Smooth muscle cell (in vitro differentiated cells): Measurements from ENCODE around the gene GPR137B. TPM values are rescaled to one million over a fixed set of nuclear protein-coding genes. Genes with fewer than 3 reads are reported as not detected.

Experiments
- DNase-seq: peaks from one replicate; lab custom pipeline; 2025; ENCODE audit not compliant: unreplicated experiment; lab: John Stamatoyannopoulos, UW
- H2AFZ ChIP-seq: fragments of 200-600 bp; sonication (generic); 2 replicates; pipeline ENCODE4 v1.6.0; 2016; ENCODE audit warnings: antibody characterized with exemption, low read depth, mild to moderate bottlenecking
- H3F3A ChIP-seq: fragments of 200-600 bp; sonication (generic); 2 replicates; pipeline ENCODE4 v1.6.0; 2017; ENCODE audit warnings: antibody characterized with exemption, low read depth
- H3K27ac ChIP-seq: fragments of 200-600 bp; sonication (generic); 2 replicates; pipeline ENCODE4 v1.5.1; 2016; ENCODE audit warnings: low read depth, mild to moderate bottlenecking
- H3K27me3 ChIP-seq: fragments of 200-600 bp; sonication (generic); 2 replicates; pipeline ENCODE4 v1.6.1; 2016; ENCODE audit warnings: low read depth, mild to moderate bottlenecking
- H3K36me3 ChIP-seq: fragments of 200-600 bp; sonication (generic); 2 replicates; pipeline ENCODE4 v1.5.1; 2016; ENCODE audit warnings: low read depth
- H3K4me1 ChIP-seq: fragments of 200-600 bp; sonication (generic); 2 replicates; pipeline ENCODE4 v1.5.1; 2016; ENCODE audit warnings: low read depth
- H3K4me2 ChIP-seq: fragments of 200-600 bp; sonication (generic); 2 replicates; pipeline ENCODE4 v1.6.0; 2016; ENCODE audit warnings: mild to moderate bottlenecking
- H3K4me3 ChIP-seq: fragments of 200-600 bp; sonication (generic); 2 replicates; pipeline ENCODE4 v1.5.1; 2016; ENCODE audit warnings: mild to moderate bottlenecking
- H3K79me2 ChIP-seq: fragments of 200-600 bp; sonication (generic); 2 replicates; pipeline ENCODE4 v1.6.0; 2016; ENCODE audit warnings: low read depth, mild to moderate bottlenecking
- H3K9ac ChIP-seq: fragments of 200-600 bp; sonication (generic); 2 replicates; pipeline ENCODE4 v1.6.0; 2016; ENCODE audit warnings: low read depth
- H3K9me3 ChIP-seq: fragments of 200-600 bp; sonication (generic); replicated peaks from 2 replicates; pipeline ENCODE4 v1.5.1; 2016; ENCODE audit warnings: low read depth
- H4K20me1 ChIP-seq: fragments of 200-600 bp; sonication (generic); 2 replicates; pipeline ENCODE4 v1.6.0; 2016; ENCODE audit warnings: low read depth
- CTCF ChIP-seq: fragments of 200-600 bp; sonication (generic); IDR thresholded peaks from 2 replicates; pipeline ENCODE4 v1.5.1; 2017; ENCODE audit warnings: borderline replicate concordance, mild to moderate bottlenecking, antibody characterized with exemption; ENCODE audit not compliant: insufficient read depth, poor library complexity, severe bottlenecking
- WGBS: methylation state at CpG from one replicate; pipeline ENCODE4 v1.1.7; 2016; ENCODE audit warnings: low lambda C conversion rate; 5-methylcytosine and 5-hydroxymethylcytosine counted together
- polyA plus RNA-seq: library from polyadenylated mRNA; unstranded; fragments of >200 nt; fragmentation: Nextera tagmentation; extraction: Ambion mirVana; gene quantifications from 2 replicates; pipeline ENCODE4 v1.2.1, GENCODE V29; 2016
- total RNA-seq: library from RNA; depleted of rRNA; stranded (reverse); fragments of >200 nt; gene quantifications from 2 replicates; pipeline ENCODE4 v1.2.3, GENCODE V29; 2014

The GPR137B gene
- total and polyA plus RNA-seq, 2 experiments from 2014 or later, result 16.2 to 17.7 TPM

GRCh38 chr1:236211815-236212214 lies 69.5 kb downstream of the GPR137B start:
- TF ChIP-seq CTCF, result no peak
- Histone ChIP-seq H4K20me1 (no peaks in the 10 kb centered on the region), H3K9ac (no peak overlapping the region), H3K9me3 (no peaks in the 10 kb centered on the region), H3K4me1 (peaks cover 3% of the 10 kb centered on the region), H2AFZ (no peak overlapping the region), H3F3A (no peaks in the 10 kb centered on the region), H3K4me2 (no peak overlapping the region), H3K36me3 (no peaks in the 10 kb centered on the region), H3K4me3 (no peak overlapping the region), H3K79me2 (no peaks in the 10 kb centered on the region), H3K27ac (no peak overlapping the region), H3K27me3 (no peaks in the 10 kb centered on the region)
- no peak for DNase-seq
- 94% methylated on average over 5 of the region's 5 CpGs for WGBS

- Histone ChIP-seq H3K9ac (no peak overlapping the region), H3K4me1 (no peaks in the 10 kb centered on the region), H3K4me2 (no peak overlapping the region), H3K27ac (no peak overlapping the region), H3K9me3 (no peaks in the 10 kb centered on the region), H3F3A (no peaks in the 10 kb centered on the region), H4K20me1 (no peaks in the 10 kb centered on the region), H3K79me2 (no peaks in the 10 kb centered on the region), H2AFZ (no peak overlapping the region), H3K36me3 (no peaks in the 10 kb centered on the region), H3K4me3 (no peak overlapping the region), H3K27me3 (no peaks in the 10 kb centered on the region)
- no peak for DNase-seq
- no peak for TF ChIP-seq CTCF
- WGBS, result 62% methylated on average over 3 of the region's 3 CpGs
Measured at GRCh38 chr1:236213534-236213933, 71.2 kb downstream of the GPR137B start.

DNA sequence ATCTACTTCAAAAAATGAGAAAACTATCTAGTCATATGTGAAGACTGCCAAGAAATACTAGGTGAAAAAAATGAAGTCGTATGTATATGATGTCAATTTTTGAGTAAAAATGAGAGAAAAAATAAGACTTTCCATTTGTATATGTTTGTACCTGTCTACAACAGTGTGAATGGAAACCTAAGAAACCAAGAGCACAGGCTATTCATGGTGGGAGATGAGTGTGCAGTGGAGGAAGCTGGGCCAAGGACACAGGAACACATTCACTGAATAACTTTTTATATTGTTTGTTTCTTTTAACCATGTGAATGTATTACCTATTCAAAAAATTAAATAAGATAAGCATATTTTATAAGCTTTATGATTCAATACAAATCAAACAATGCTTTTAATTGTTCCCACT lies 72.4 kb downstream of the GPR137B start:
- H3K36me3 ChIP-seq, result no peaks in the 10 kb centered on the region
- no peak overlapping the region for H3K27ac ChIP-seq
- no peak overlapping the region for H3K4me3 ChIP-seq
- no peaks in the 10 kb centered on the region for H3K4me1 ChIP-seq
- no peak for DNase-seq
- H4K20me1 ChIP-seq, result no peaks in the 10 kb centered on the region
- TF ChIP-seq CTCF, result no peak
- no peak overlapping the region for H3K9ac ChIP-seq
- H2AFZ ChIP-seq, result no peak overlapping the region
- WGBS, result 97% methylated on average over 1 of the region's 1 CpG
- no peaks in the 10 kb centered on the region for H3K27me3 ChIP-seq
- no peak overlapping the region for H3K4me2 ChIP-seq
- H3F3A ChIP-seq, result no peaks in the 10 kb centered on the region
- H3K9me3 ChIP-seq, result no peaks in the 10 kb centered on the region
- no peaks in the 10 kb centered on the region for H3K79me2 ChIP-seq

GRCh38 chr1:236220473-236220872 lies 78.1 kb downstream of the GPR137B start:
- no peak overlapping the region for H3K4me3 ChIP-seq
- no peak overlapping the region for H3K27ac ChIP-seq
- no peak for TF ChIP-seq CTCF
- H3K79me2 ChIP-seq, result no peaks in the 10 kb centered on the region
- H4K20me1 ChIP-seq, result no peaks in the 10 kb centered on the region
- H3K36me3 ChIP-seq, result no peaks in the 10 kb centered on the region
- WGBS, result 87% methylated on average over 1 of the region's 1 CpG
- H3F3A ChIP-seq, result no peaks in the 10 kb centered on the region
- DNase-seq, result no peak
- H3K4me1 ChIP-seq, result no peaks in the 10 kb centered on the region
- H3K9me3 ChIP-seq, result no peaks in the 10 kb centered on the region
- no peak overlapping the region for H2AFZ ChIP-seq
- no peak overlapping the region for H3K9ac ChIP-seq
- H3K27me3 ChIP-seq, result no peaks in the 10 kb centered on the region
- H3K4me2 ChIP-seq, result no peak overlapping the region
